Stimulated activated CD4-positive, alpha-beta T cell treated with anti-CD3 and anti-CD28 coated beads, TNF-alpha, amount 100 ng/mL, for 24 hours (primary cell): ENCODE results near the gene KRT79.
"Not testable (repeated sequence)": the region's sequence is repeated elsewhere in the genome, so short reads cannot be mapped to it uniquely, and the experiment has no call there.

ENCODE experiments used
- DNase-seq, 3 experiments: peaks; one replicate each; pipeline ENCODE4 v3.0.0-alpha.2; 2020; ENCODE audit warnings: low read depth in 3 of 3

The KRT79 gene

DNA sequence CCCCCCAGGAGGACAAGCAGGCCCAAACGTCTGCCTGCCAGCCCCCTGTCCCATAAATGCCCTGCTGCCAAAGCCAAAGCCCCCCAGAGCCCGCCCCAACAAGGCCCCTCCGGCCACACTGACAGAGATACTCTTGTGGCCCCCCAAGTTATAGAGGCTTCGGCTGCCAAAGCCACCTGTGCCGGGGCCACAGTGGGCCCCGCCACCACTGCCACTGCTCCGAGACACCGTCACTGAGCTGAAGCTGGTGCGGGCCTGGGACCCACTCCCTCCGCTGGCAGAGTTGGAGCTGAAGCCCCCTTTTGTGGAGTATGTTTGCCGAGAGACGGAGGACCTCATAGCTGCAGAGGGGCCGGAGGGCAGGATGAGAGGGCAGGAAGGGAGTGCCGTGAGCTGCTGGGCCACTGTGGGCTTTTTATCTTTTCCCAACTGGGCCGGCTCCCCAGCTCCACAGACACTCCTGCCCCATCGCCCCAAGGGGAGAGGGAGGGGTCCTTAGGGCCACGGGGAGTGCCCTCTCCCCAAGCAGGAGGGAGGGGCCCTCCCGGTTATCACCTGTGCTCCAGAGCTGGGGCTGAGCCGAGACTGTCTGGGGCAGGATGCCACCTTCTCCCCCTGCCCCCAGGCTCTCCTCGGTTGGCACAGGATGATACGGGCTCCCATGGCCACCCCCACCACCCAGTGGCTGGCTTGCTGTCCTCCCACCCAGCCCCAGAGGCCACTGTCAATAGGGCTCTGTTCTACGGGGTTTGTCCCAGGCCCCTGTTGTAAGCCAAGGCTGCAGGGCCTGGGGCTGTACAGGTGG lies at the start of gene KRT79:
Gene KRT79 (minus strand): TSS at position 390 of the 805 bp plus-strand sequence. CDS start 51 bp downstream, at position 339.
- DNase-seq, result no peak

DNA sequence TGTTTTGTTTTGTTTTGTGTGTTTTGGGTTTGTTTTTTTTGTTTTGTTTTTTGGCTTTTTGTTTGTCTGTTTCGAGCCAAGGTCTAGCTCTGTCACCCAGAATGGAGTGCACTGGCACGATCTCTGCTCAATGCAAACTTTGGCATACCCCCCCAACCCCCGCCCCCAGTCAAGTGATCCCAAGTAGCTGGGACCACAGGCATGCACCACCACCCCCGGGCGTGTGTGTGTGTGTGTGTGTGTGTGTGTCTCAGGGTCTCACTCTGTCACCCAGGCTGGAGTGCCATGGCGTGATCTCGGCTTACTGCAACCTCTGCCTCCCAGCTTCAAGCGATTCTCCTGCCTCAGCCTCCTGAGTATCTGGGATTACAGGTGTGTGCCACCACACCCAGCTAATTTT lies 46.4 kb upstream of the KRT79 start:
- DNase-seq, result not testable (repeated sequence)

DNA sequence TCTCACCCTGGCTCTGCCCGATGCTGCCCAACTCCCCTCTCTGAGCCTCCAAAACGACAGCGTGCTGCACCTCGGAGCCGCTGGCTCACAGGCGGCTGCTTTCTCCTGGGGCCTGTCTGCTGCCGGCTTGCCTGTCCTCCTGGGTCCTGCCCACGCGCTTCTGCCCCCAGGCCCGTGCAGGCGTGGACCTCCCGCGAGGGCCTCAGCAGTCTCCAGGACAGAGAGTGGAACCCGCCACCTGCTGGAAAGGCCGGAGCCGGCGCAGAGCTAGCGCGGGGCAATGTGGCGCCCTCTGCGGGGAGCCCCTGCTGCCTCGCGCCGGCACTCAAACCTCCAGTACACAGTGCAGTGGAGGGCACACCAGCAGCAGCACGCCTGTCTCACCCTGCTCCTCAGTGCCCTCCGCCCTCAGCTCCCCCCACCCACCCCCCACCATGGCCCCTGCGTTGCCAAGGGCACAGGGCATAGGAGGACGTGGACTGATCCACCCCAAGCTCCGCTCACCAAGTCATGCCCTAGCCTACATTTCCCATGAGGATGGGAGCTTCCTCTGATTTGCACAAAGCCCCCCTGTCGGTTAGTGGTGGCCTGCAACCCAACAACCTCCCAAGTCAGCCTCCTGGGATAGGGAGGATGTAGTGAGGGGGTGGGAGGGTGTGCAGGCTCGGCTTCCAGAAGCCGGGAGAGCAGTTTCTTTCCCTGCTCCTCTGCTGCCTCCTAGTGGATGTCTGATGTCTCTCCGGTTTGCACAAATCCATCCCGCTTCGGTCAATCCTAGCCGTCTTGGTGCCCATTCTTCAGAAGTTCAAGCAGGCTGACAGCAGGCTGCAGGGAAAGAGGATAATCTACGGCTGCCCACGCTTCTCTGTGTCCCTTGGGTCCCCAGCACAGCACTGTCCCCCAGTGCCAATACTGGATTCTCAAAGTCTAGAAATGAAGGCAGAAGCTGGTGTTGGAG lies 45.6 kb upstream of the KRT79 start:
- DNase-seq, result peak; percentile 43 to 69 (median 51)

DNA sequence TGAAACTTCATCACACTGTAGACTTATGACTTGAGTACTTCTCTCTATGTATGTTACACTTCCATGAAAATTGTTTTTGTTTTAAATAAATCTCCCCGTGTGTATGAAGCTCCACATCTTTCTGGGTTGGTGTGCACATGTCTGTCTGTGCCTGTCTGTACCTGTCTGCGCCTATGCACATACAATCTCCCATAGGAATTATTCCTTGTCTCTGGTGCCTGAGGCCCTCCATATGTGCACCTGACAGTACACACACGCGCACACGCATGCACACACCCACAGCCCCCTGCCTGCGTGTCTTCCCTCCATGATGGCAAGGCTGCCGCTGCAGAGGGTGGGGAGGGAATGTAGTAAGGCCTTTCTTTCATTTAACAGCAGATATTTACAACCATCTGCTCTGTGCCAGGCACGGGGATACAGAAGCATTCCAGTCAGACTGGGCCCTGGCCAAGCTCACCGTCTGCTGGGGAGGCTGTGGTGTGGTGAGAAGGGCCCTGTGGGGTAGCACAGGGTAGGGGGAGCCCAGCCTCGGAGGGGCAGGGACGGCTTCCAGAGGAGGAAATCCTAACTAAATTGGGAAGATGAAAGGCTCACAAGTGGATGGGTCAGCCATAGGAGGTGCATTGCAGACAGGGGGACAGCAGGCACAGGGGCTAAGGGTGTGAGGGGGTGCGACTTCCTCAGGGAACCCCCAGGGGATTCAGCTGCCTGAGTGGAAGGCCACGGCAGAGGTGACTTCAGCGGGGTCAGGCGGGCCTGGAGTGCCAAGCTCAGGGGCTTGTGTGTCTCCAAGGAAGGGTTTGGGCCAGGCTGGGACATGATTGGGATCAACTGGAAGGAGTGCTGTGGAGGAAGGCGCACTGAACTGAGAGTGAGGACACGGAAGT lies 44.6 kb upstream of the KRT79 start:
- DNase-seq, result no peak

DNA sequence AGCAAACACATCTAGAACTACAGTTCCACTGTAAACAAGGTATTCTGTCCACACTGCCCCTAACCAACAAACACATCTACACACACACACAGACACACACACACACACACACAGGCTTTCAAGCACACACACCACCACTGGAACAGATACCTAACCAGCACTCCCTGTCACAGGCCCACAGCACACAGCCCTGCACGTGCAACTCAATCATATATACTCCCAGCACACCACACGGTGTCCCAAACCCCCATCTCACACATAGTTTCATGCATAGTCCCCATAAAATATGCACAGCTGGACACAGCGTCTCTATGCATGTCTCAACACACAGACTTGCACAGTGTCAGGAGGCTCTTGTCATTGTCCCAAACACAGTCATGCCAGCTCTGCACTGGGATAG lies 43.1 kb upstream of the KRT79 start:
- DNase-seq, result no peak

DNA sequence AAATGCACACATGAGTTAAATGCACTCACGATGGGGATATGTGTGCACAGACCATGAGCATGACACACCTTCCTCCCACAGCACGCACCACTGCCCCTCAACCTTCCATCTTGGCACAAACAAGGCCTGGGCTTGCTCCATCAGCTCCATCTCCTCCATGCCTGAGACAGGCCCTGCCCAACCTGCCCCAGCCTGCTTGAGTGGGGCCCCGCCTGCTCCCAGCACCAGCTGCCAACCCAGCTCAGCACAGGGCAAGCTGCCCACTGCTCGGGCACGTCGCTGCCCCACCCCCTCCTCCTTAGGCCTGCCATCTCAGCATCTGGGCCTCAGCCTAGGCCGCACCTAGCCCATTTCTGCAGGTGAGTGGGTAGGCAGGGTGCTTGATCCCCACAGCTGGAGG lies 42.3 kb upstream of the KRT79 start:
- no peak for DNase-seq

DNA sequence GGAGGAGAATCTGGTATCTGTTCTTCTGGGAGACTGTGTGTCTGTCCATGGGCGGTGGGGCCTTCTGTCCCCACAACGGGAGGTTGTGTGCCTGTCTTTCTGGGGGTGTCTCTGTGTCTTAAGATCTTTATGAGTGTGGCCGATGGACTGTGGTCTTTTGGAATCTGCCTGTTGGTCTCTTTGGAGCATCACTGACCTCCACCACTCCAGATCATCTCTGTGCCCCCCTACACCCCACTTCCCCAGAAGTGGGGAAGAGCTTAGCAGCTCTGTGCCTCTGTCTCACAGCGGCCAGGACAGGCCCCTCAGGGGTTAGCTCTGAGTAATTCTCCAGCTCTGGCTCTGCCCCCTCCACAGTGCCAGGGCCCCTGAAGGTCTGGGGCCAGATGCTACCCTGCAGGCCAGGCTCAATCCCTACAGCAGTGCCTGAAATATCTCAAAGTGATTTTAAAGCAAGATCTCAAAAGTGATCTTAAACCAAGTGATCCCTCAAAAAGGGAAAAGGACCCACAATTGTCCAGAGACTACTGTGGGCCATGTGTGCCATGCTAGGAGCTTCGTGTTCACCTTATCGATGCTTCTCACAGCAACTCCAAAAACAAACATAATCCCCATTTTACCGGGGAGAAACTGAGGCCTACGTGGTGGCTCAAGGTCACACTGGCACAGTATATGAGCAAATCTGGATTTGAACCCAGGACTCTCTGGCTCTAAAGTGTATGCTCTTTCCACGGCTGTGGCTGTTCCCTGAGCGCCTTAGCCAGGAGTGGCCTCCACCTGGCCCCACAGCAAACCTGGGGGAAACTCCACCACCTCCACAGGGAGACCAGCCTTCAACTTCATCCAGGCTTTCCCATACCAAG lies 40.7 kb upstream of the KRT79 start:
- DNase-seq, result no peak

DNA sequence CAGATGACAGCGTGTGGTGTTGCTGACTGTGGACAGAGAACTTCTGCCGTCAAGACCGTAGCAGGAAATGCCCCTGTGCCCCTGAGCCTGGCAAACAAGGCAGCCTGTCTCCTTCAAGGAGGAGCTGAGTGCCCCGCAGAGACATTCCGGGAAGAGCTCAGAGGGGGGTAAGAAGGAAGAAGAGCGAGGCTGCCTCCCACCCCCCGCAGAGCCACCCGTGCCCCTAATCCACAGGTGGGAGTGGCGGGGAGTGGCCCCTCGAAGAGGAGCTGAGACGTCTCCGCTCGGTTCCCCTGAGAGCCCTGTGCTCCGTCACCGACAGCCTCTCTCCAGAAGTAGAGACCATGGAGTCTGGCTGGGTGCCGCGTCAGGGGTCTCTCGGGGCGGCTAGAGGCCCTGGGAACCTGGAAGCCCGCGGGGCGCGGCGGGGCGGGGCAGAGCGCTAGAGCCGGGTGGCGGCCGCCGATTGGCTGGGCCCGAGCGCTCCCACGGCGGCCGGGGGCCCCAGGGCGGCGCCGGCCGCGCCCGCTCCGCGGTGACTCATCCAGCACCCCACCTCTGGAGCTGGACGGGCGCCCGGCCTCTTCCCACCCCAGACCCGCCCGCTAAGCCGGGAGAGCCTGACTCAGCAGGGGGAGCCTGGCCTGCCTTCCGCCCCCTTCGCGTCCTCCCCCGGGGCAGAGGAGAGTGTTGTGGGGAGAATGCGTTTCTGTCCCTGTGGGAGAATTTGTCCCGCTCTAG lies 39.9 kb upstream of the KRT79 start:
- DNase-seq, result peak; percentile 5 to 55 (median 19)

DNA sequence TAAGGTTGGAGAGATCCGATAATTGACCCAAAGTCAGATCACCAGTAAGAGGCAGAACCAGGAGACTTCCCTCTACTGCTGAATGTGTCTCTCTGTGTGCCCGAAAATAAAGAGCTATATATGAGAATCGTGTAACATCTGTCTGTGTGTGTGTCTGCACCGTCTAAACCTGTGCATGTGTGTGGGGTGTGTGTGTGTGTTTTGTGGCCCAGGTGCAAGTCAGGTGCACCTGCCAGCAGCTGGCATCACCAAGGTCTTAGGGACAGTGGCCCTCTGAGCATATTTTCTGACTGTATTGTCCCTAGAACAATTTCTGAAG lies 39.4 kb upstream of the KRT79 start:
- DNase-seq, result no peak

DNA sequence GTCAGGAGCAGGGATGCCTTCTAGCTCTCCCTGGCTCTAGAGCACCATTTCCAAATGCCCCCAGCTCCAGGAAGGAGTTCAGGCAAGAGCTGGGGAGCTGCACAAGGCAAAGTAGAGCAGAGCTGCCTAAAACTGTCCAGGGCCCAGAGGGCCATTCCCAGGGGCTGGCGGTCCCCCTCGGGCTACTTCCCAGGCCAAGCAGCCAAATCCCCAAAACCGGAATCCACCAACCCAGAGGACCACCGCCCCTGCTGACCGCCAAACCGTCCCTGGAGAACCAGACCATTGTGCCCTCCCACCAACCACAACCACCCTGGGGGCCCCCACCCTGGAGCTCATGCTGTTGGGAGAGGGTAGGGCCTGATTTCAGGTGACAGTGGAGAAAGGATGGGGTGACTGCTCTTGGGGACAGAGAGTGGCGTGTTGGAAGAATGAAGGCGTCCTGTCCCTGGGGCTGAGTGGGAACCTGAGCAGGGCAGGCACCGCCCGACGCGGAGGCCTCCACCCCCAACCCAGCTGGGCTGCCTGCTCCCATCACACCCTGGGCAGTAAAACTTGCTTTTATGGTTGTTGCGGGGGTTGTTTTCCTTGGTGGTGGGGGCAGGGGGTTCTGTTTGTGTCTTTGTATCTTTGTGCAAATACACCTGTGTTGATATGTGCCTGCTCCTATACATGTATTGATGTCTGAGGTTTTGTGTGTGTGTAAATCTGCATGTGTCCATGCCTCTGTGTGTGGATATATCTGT lies 38.7 kb upstream of the KRT79 start:
- DNase-seq, result no peak

DNA sequence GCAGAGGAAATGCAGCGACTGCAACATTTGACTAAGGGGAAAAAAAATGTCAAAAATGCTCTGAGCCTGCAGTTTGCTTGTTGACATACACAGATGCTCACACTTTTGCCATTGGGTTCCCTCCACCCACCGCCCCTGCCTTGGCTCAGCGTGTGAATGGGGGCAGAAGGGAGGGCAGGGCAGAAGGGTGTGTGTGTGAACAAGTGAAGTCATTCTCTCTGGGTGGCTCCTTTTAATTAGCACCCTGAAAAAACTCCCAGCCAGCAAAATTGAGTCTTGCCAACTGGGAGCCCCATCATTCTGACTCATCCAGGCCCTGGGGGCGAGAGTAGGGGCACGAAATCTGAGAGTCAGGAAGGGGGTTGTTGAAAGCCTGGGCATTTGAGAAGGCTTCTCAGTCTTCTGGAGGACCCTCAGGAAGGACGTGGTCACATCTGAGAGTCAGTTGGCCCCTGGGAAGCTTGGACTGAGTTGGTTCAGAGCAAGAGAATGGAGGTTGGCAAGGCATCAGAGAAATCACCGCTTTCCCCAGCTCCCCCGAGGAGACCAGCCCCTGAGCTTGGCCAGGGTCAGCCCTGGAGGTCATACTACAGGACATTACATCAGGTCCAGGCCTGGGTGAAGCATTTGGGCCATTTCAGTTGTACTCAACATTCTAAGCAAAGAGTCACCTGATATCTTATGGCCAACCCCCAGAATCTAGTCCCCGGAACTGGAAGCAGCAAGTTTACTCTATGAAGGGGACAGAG lies 37.4 kb upstream of the KRT79 start:
- DNase-seq, result no peak

DNA sequence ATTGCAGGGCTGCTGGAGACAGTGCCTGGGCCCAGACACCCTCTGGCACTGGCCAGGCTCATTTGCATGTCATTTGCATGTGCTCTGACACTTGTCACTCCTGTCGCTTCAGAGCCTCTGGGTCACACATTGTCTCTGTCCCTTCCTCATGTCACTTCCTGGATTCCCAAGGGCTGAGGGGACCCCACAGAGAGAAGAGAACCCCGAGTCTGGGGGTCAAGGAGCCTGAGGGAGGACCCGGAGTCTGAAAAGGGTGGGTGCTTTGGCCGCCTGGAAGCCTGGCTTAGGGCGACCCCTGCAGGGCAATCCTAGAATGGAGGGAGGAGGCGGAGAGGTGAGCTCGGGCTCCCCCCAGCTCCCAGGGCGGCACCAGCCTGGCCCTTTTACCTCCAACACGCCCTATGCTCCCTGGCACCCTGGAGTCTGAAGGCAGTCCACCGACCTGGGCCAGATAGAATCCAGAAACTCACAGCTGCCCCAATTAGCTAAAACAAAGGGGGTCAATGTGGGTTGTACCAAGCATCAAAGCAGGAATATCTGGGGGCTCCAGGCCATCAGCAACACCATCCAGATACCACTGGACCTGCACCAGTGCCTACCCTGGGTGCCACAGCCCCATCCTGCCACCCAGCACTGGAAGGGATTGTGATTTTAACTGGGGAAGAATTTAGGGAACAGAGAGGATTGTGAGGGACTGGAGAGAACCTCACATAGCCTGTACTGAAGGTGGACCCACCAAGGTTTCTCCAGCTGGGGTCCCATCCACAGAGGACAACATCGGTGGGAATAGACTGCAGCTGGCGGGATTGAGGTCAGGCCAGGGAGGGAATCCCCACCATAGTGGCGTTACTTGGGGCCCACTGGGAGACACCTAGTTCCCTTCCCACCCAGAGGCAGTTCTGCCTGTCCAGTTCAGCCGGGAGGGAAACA lies 36.5 kb upstream of the KRT79 start:
- DNase-seq, result peak; percentile 51 to 77 (median 52)

DNA sequence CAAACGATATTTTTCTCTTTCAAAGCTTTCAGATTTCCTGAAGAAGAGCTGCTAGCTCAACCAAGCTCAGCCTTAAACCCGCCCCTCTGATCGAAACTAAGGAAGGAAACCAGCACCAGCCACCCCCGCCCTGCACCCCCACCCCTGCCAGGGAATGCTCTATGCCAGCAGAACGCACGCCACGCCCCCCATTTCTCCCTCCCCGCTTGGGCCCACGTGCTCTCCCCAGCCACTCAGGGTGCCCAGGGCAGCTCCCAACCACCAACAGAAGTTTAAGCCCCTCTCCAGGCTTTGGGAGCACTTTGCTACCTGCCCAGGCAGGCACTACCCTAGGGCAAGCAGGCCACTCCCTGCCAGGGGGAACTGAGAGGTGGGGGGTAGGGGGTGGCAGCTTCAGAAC lies 33.5 kb upstream of the KRT79 start:
- DNase-seq, result peak in 1 of 3 experiments; percentile 35

DNA sequence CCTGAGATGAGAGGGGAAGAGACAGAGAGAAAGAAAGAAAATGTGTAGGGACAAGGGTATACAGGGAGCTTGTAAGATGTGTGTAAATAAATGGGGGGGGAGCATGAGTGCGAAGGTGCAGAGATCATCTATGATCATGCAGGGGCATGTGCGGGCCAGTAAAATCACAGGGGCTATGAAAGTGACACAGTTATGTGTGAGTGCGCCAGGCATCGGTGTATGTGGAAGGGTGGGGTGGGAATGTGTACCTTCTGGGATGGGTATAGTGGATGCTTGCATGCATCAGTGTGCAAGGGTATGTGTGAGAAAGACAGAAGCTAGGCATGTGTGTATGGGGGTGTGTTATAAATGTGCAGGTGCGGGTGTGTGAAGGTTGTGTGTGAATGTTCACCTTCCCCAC lies 33.0 kb upstream of the KRT79 start:
- no peak for DNase-seq

DNA sequence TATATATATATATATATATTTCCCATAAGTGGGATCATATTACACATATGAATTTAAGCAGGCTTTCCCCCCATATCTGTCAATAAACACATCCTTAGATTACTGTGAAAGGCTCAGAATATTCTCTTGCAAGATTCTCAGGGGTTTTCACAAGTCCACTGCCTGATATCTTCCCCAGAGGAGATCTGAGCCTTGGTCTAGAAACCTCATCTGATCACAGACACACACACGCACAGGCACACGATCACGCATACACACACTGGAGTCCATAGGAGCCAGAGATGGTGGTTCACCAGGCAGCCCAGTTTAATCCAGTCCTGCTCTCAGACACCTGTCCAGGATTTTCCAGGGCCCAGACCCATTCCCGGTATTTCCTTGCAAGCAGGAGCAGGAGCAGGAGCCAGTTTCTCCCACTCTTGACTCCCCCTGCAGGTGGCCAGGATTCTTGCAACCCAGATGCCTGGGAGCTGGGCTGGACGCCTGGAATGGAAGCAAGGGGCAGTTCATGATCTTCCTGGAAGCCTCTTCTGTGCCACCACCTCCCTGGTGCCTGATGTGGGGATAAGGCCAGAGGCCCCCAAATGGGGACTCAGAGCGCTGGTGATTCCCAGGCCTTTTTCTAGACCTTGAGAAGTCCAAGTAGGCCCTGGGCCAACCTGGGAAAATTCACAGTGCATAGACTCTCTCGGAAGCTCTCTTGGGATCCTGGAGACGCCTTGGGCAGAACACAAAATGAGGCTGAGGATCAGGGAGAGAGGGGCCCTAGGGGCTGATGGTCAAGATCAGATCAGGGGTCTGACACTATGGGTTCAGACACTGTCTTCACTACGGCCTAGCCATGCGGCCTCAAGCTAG lies 31.2 kb upstream of the KRT79 start:
- no peak for DNase-seq

DNA sequence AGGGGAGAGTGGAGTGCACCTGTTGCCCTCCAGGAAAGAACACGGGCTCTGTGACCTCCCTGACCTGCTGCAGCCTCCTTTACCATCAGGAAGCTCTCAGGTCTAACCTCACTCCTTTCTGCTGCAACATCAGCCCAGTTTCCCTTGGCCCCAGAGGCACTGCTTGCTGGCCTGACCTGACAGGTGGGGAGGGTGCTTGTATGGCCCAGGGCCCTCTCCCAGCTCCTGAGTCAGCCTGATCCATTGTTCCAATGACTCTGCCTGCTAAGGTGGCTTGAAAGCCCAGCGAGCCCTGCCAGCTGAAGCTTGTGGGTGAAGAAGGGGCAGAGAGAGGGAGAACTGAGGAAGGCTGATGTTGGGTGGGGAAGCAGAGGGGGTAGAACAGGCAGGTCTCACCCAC lies 27.9 kb upstream of the KRT79 start:
- DNase-seq, result no peak

DNA sequence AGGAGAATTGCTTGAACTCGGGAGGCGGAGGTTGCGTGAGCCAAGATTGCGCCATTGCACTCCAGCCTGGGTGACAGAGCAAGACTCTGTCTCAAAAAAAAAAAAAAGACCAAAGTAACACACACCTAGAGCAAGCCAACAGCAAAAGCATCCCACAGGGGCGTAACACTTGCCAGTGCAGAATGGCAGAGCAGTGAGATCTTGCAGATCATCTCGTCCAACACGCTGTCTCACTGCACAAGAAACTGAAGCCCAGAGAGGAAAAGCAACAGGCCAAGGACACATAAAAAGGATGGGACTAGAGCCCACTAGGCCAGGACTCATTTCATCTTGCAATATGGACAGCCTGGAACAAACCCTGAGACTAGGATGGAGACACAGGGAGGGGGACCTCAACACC lies 27.4 kb upstream of the KRT79 start:
- no peak for DNase-seq
